Neuronal stem cell (in vitro differentiated cells): Measurements from ENCODE around the gene APLF.
"Not testable (repeated sequence)": the region's sequence is repeated elsewhere in the genome, so short reads cannot be mapped to it uniquely, and the experiment has no call there.

Experiments
- DNase-seq: peaks from one replicate; pipeline ENCODE4 v3.0.0-alpha.2; 2013; ENCODE audit warnings: low spot score
- H2AFZ ChIP-seq: one replicate; pipeline ENCODE4 v1.6.1; 2013; ENCODE audit warnings: mild to moderate bottlenecking, low read length, inconsistent platforms
- H2AK5ac ChIP-seq: 2 replicates; pipeline ENCODE4 v1.6.1; 2013; ENCODE audit warnings: low read depth, mild to moderate bottlenecking, inconsistent platforms, low read length, moderate library complexity, mixed read lengths
- H2BK120ac ChIP-seq: 2 replicates; pipeline ENCODE4 v1.6.1; 2013; ENCODE audit warnings: low read depth, mild to moderate bottlenecking, inconsistent platforms, low read length, moderate library complexity, mixed read lengths
- H2BK12ac ChIP-seq: one replicate; pipeline ENCODE4 v1.6.1; 2013; ENCODE audit warnings: low read length, inconsistent platforms
- H2BK15ac ChIP-seq: 2 replicates; pipeline ENCODE4 v1.6.1; 2013; ENCODE audit warnings: mild to moderate bottlenecking, low read length, inconsistent platforms, mixed read lengths
- H2BK5ac ChIP-seq: one replicate; pipeline ENCODE4 v1.6.1; 2013; ENCODE audit warnings: inconsistent platforms, mild to moderate bottlenecking, low read length, moderate library complexity
- H3K14ac ChIP-seq: one replicate; pipeline ENCODE4 v1.6.1; 2013; ENCODE audit warnings: low read length, inconsistent platforms
- H3K18ac ChIP-seq: 2 replicates; pipeline ENCODE4 v1.6.1; 2013; ENCODE audit warnings: low read length, inconsistent platforms
- H3K23ac ChIP-seq: 2 replicates; pipeline ENCODE4 v1.6.1; 2013; ENCODE audit warnings: low read depth, mild to moderate bottlenecking, mixed read lengths, low read length, inconsistent platforms; ENCODE audit not compliant: poor library complexity
- H3K27ac ChIP-seq: replicated peaks from 3 replicates; pipeline ENCODE4 v1.5.1; 2013; ENCODE audit warnings: low read length, inconsistent platforms
- H3K27me3 ChIP-seq, 3 experiments: 2 replicates each; pipeline ENCODE4 v1.6.1; 2013; ENCODE audit warnings: low read length in 3 of 3, mild to moderate bottlenecking in 2 of 3, inconsistent platforms in 1 of 3, low read depth in 1 of 3, mixed read lengths in 1 of 3, moderate library complexity in 1 of 3; ENCODE audit not compliant: control insufficient read depth in 3 of 3, insufficient read depth in 3 of 3
- H3K36me3 ChIP-seq, 2 donors: replicated peaks in 1 of 2; 2 replicates each; pipeline ENCODE4 v1.6.1; 2013; ENCODE audit warnings: low read length in 2 of 2; ENCODE audit not compliant: control insufficient read depth in 2 of 2, insufficient read depth in 2 of 2
- H3K4ac ChIP-seq: 2 replicates; pipeline ENCODE4 v1.6.1; 2013; ENCODE audit warnings: inconsistent platforms, mild to moderate bottlenecking, low read length, moderate library complexity
- H3K4me1 ChIP-seq, 2 donors: 1 replicate in 1 of 2; 2 replicates in 1 of 2; pipeline ENCODE4 v1.6.1; 2013; ENCODE audit warnings: low read length in 2 of 2, low read depth in 1 of 2; ENCODE audit not compliant: control insufficient read depth in 2 of 2, insufficient read depth in 1 of 2
- H3K4me2 ChIP-seq: one replicate; pipeline ENCODE4 v1.6.1; 2013; ENCODE audit warnings: mild to moderate bottlenecking, low read length, inconsistent platforms; ENCODE audit not compliant: insufficient read depth, poor library complexity, severe bottlenecking
- H3K4me3 ChIP-seq, 2 donors: 2 replicates each; pipeline ENCODE4 v1.5.1; 2013; ENCODE audit warnings: low read length in 2 of 2, mild to moderate bottlenecking in 2 of 2, inconsistent platforms in 1 of 2, moderate library complexity in 1 of 2
- H3K79me1 ChIP-seq: one replicate; pipeline ENCODE4 v1.6.1; 2013; ENCODE audit warnings: low read depth, mild to moderate bottlenecking, inconsistent platforms, low read length, moderate library complexity
- H3K9ac ChIP-seq: one replicate; pipeline ENCODE4 v1.6.1; 2013; ENCODE audit warnings: mild to moderate bottlenecking, low read depth, low read length, inconsistent platforms; ENCODE audit not compliant: poor library complexity
- H3K9me3 ChIP-seq, 2 donors: replicated peaks in 1 of 2; 2 replicates each; pipeline versions ENCODE3 to v1.6.1; 2013; ENCODE audit warnings: low read length in 2 of 2, mild to moderate bottlenecking in 2 of 2, inconsistent platforms in 1 of 2, low read depth in 1 of 2, mixed read lengths in 1 of 2, moderate library complexity in 1 of 2; ENCODE audit not compliant: control insufficient read depth in 2 of 2, insufficient read depth in 1 of 2
- H4K8ac ChIP-seq: one replicate; pipeline ENCODE4 v1.6.1; 2013; ENCODE audit warnings: low read depth, mild to moderate bottlenecking, inconsistent platforms, low read length, moderate library complexity
- H4K91ac ChIP-seq: one replicate; pipeline ENCODE4 v1.6.1; 2013; ENCODE audit warnings: low read length, low read depth, mild to moderate bottlenecking, inconsistent platforms; ENCODE audit not compliant: poor library complexity
- WGBS, 2 donors: extraction: QIAGEN DNeasy Blood & Tissue Kit; methylation state at CpG; one replicate each; pipeline ENCODE4 v1.1.7; 2013; ENCODE audit warnings: missing lambda C conversion rate in 2 of 2, mixed read lengths in 1 of 2; ENCODE audit not compliant: insufficient read length in 2 of 2, insufficient replicate concordance in 1 of 2; ENCODE audit errors: extremely low coverage in 2 of 2; 5-methylcytosine and 5-hydroxymethylcytosine counted together

APLF gene

GRCh38 chr2:68568116-68568515, 100.7 kb downstream of the APLF start:
- no peak overlapping the region for H2BK15ac ChIP-seq
- no peak overlapping the region for H2AK5ac ChIP-seq
- H3K9ac ChIP-seq = no peak overlapping the region
- H3K27ac ChIP-seq = no peak overlapping the region
- DNase-seq = no peak
- H3K4me3 ChIP-seq = no peak overlapping the region
- H3K23ac ChIP-seq = no peak overlapping the region
- no peak overlapping the region for H2BK12ac ChIP-seq
- H3K14ac ChIP-seq = no peak overlapping the region
- no peak overlapping the region for H3K4me2 ChIP-seq
- no peak overlapping the region for H3K4ac ChIP-seq
- H2BK5ac ChIP-seq = no peak overlapping the region
- no peaks in the 10 kb centered on the region for H3K79me1 ChIP-seq
- no peaks in the 10 kb centered on the region for H3K4me1 ChIP-seq
- H3K27me3 ChIP-seq = no peaks in the 10 kb centered on the region
- no peak overlapping the region for H4K8ac ChIP-seq
- H2BK120ac ChIP-seq = no peak overlapping the region
- no peaks in the 10 kb centered on the region for H3K36me3 ChIP-seq
- H3K9me3 ChIP-seq = no peaks in the 10 kb centered on the region
- no CpG with 5 or more reads among the region's 1 CpG for WGBS, 2 donors
- H2AFZ ChIP-seq = no peak overlapping the region
- H3K18ac ChIP-seq = no peak overlapping the region
- H4K91ac ChIP-seq = no peak overlapping the region

GRCh38 chr2:68569604-68570003, 102.2 kb downstream of the APLF start:
- no peaks in the 10 kb centered on the region for H3K4me1 ChIP-seq
- H3K14ac ChIP-seq = no peak overlapping the region
- no peak overlapping the region for H3K4me2 ChIP-seq
- no peak overlapping the region for H2BK15ac ChIP-seq
- no peak overlapping the region for H3K18ac ChIP-seq
- no peak overlapping the region for H4K8ac ChIP-seq
- H3K79me1 ChIP-seq = no peaks in the 10 kb centered on the region
- no peak overlapping the region for H3K4me3 ChIP-seq
- H3K9me3 ChIP-seq = no peaks in the 10 kb centered on the region
- no peak overlapping the region for H2BK5ac ChIP-seq
- no peak overlapping the region for H2AFZ ChIP-seq
- H2BK12ac ChIP-seq = no peak overlapping the region
- no peak overlapping the region for H2BK120ac ChIP-seq
- H3K23ac ChIP-seq = no peak overlapping the region
- H3K27ac ChIP-seq = no peak overlapping the region
- H3K9ac ChIP-seq = no peak overlapping the region
- H4K91ac ChIP-seq = no peak overlapping the region
- H2AK5ac ChIP-seq = no peak overlapping the region
- DNase-seq = no peak
- no peaks in the 10 kb centered on the region for H3K36me3 ChIP-seq
- WGBS, 2 donors = no CpG with 5 or more reads among the region's 1 CpG
- no peak overlapping the region for H3K4ac ChIP-seq
- no peaks in the 10 kb centered on the region for H3K27me3 ChIP-seq

- not testable (repeated sequence) for H3K9ac ChIP-seq, H3K4me3 ChIP-seq, H2AK5ac ChIP-seq, H3K27me3 ChIP-seq, H3K18ac ChIP-seq, H3K4me2 ChIP-seq, H4K8ac ChIP-seq, H3K4me1 ChIP-seq, H3K23ac ChIP-seq, DNase-seq, H2BK12ac ChIP-seq, H3K36me3 ChIP-seq, H3K4ac ChIP-seq, H4K91ac ChIP-seq, H2BK15ac ChIP-seq, H2BK5ac ChIP-seq, H3K14ac ChIP-seq, H2AFZ ChIP-seq, H2BK120ac ChIP-seq, H3K9me3 ChIP-seq, H3K27ac ChIP-seq, H3K79me1 ChIP-seq
- WGBS, 2 donors = no CpG with 5 or more reads among the region's 4 CpGs
These were observed 103.0 kb downstream of the APLF start for GRCh38 chr2:68570434-68570833.

- H3K79me1 ChIP-seq = no peaks in the 10 kb centered on the region
- H3K9ac ChIP-seq = no peak overlapping the region
- no peak overlapping the region for H4K91ac ChIP-seq
- H2BK15ac ChIP-seq = no peak overlapping the region
- no peak overlapping the region for H2BK120ac ChIP-seq
- H3K36me3 ChIP-seq = no peaks in the 10 kb centered on the region
- H3K23ac ChIP-seq = no peak overlapping the region
- H2BK5ac ChIP-seq = no peak overlapping the region
- no peak overlapping the region for H3K4me3 ChIP-seq
- no peak overlapping the region for H3K4me2 ChIP-seq
- no peak overlapping the region for H3K18ac ChIP-seq
- H3K27ac ChIP-seq = no peak overlapping the region
- H3K4me1 ChIP-seq = no peaks in the 10 kb centered on the region
- no peak overlapping the region for H3K4ac ChIP-seq
- no peaks in the 10 kb centered on the region for H3K9me3 ChIP-seq
- no peak overlapping the region for H4K8ac ChIP-seq
- H3K27me3 ChIP-seq = no peaks in the 10 kb centered on the region
- H2AK5ac ChIP-seq = no peak overlapping the region
- WGBS, 2 donors = no CpG with 5 or more reads among the region's 2 CpGs
- H2AFZ ChIP-seq = no peak overlapping the region
- no peak overlapping the region for H3K14ac ChIP-seq
- DNase-seq = no peak
- no peak overlapping the region for H2BK12ac ChIP-seq
These were observed 106.9 kb downstream of the APLF start for GRCh38 chr2:68574202-68574791.
